HL-60 (cell line): ENCODE measurements around the gene ACACB.

Experiments used
- DNase-seq, 2 experiments: peaks; one replicate each; pipeline ENCODE4 v3.0.0-alpha.2; 2010 to 2020; ENCODE audit warnings: low read depth in 1 of 2, low spot score in 1 of 2
- H3K27ac ChIP-seq: fragments of 250-450 bp; sonication (Bioruptor Pico); replicated peaks from 2 replicates; pipeline ENCODE4 v1.5.1; 2020; ENCODE audit warnings: mild to moderate bottlenecking, moderate library complexity
- H3K27me3 ChIP-seq: fragments of 250-450 bp; sonication (Bioruptor Pico); 2 replicates; pipeline ENCODE4 v1.5.1; 2021; ENCODE audit warnings: mild to moderate bottlenecking, moderate library complexity; ENCODE audit not compliant: insufficient read depth, poor library complexity, severe bottlenecking
- H3K4me3 ChIP-seq: replicated peaks from 2 replicates; pipeline ENCODE4 v1.5.1; 2011; ENCODE audit warnings: mild to moderate bottlenecking, control low read depth, low read length; ENCODE audit not compliant: insufficient read depth
- GABPA ChIP-seq: IDR thresholded peaks from 2 replicates; pipeline ENCODE4 v1.6.1; 2012; ENCODE audit warnings: low read depth
- POLR2AphosphoS5 ChIP-seq: IDR thresholded peaks from 2 replicates; pipeline ENCODE4 v1.6.1; 2012; ENCODE audit warnings: low read depth
- REST ChIP-seq: IDR thresholded peaks from 2 replicates; pipeline ENCODE4 v1.6.1; 2012; ENCODE audit warnings: low read depth; ENCODE audit not compliant: insufficient replicate concordance
- SPI1 ChIP-seq: IDR thresholded peaks from 2 replicates; pipeline ENCODE4 v1.6.1; 2012; ENCODE audit warnings: low read depth, mild to moderate bottlenecking, borderline replicate concordance
- TF ChIP-seq, protein P1 (sequence below): IDR thresholded peaks from one replicate; pipeline ENCODE4 v1.5.1; 2011; ENCODE audit warnings: low read length, control low read depth, inconsistent platforms; ENCODE audit not compliant: insufficient read depth

The ACACB gene

DNA sequence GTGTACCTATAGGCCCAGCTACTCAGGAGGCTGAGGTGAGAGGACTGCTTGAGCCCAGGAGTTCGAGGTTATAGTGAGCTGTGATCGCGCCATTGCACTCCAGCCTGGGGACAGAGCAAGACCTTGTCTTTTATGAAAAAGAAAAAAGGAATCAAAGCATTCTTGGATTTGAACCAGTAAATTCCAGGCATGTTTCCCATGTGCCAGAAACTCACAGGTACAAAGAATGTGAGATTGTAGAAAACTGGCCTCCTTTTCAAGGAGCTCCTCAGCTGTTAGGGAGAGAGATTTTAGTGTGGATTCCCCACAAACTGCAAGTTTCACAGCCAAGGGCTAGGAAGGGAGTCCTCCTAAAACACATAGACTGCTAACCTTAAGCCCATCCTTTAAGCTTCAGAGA lies 97.7 kb downstream of the ACACB start:
- no peak overlapping the region for H3K4me3 ChIP-seq
- no peak for DNase-seq
- TF ChIP-seq GABPA, result no peak
- TF ChIP-seq POLR2AphosphoS5, result no peak
- TF ChIP-seq SPI1, result no peak
- TF ChIP-seq REST, result no peak
- TF ChIP-seq, protein P1, sequence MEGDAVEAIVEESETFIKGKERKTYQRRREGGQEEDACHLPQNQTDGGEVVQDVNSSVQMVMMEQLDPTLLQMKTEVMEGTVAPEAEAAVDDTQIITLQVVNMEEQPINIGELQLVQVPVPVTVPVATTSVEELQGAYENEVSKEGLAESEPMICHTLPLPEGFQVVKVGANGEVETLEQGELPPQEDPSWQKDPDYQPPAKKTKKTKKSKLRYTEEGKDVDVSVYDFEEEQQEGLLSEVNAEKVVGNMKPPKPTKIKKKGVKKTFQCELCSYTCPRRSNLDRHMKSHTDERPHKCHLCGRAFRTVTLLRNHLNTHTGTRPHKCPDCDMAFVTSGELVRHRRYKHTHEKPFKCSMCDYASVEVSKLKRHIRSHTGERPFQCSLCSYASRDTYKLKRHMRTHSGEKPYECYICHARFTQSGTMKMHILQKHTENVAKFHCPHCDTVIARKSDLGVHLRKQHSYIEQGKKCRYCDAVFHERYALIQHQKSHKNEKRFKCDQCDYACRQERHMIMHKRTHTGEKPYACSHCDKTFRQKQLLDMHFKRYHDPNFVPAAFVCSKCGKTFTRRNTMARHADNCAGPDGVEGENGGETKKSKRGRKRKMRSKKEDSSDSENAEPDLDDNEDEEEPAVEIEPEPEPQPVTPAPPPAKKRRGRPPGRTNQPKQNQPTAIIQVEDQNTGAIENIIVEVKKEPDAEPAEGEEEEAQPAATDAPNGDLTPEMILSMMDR, result no peak
- no peaks in the 10 kb centered on the region for H3K27me3 ChIP-seq
- H3K27ac ChIP-seq, result no peak overlapping the region

GRCh38 chr12:109218996-109219395 lies 102.6 kb downstream of the ACACB start:
- Histone ChIP-seq H3K27ac (no peak overlapping the region), H3K4me3 (no peak overlapping the region), H3K27me3 (no peaks in the 10 kb centered on the region)
- no peak for DNase-seq
- TF ChIP-seq REST (no peak), POLR2AphosphoS5 (no peak), SPI1 (no peak), GABPA (no peak)
- TF ChIP-seq, protein P1, result no peak

DNA sequence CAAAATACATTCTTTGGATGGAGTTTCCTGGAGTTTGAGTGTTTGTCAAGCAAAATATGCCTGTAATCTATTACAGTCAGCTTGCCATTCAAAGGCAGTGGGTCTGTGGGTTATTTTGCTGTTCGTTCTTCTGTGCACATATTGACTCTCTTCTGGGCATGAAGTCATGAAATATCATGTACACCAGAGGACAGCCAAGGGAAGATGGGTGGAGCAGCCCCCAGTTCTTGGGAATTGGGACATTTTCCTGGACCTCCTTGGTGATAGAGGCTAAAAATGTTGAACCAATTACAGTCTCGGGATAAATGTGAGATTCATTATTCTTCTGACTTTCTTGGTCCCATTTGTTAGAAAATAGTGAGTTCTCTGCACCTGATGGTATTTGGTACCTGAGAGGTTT lies 103.6 kb downstream of the ACACB start:
- H3K27ac ChIP-seq, result no peak overlapping the region
- TF ChIP-seq, protein P1, result no peak
- no peak for TF ChIP-seq GABPA
- no peak for TF ChIP-seq POLR2AphosphoS5
- no peak for TF ChIP-seq SPI1
- no peak for TF ChIP-seq REST
- no peaks in the 10 kb centered on the region for H3K27me3 ChIP-seq
- H3K4me3 ChIP-seq, result no peak overlapping the region
- no peak for DNase-seq
